ENCODE results near the gene EFCAB8. TPM values are rescaled to one million over a fixed set of nuclear protein-coding genes. Genes with fewer than 3 reads are reported as not detected.
A peak's percentile ranks its signal among the peaks of the same experiment; 100 is the strongest.

EFCAB8 gene
- total and polyA plus RNA-seq, 2 experiments from 2014 or later = 0.53 TPM; not detected in 1

DNA sequence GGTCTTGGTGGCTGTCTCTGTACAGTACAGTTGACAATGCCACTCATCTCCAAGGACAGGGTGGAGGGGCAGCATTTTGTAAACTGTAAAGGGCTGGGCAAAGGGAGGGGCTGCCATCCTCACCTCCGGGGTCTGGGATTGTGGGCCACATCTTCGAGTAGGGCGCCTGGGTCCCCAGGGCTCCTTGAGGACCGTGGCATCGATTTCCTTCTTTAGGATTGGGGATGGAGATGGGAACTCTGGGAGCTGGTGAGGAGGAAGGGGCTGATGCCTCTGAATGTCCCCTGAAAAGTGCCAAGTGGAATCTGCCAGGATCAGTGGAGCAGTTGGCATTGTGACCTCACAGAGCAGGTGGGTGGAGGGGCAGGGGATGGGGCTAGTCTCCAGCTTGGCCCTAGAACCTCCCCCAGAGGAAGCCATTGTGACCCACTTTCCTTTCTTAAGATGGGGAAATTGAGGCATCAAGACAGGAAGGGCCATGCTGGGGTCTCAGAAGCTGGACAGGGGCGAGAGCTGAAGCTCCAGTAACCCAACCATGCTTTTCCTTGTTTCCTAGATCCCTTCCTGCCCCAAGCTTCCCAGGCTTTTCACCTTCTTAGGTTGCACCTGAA lies 145.5 kb downstream of the EFCAB8 start, which contains the start of gene SUN5:
Gene SUN5 (minus strand): TSS at position 293 of the 611 bp plus-strand sequence. CDS start 93 bp downstream, at position 200.
- H3K9me3 ChIP-seq (ENCODE audit: low read depth) = no peaks in the 10 kb centered on the region

DNA sequence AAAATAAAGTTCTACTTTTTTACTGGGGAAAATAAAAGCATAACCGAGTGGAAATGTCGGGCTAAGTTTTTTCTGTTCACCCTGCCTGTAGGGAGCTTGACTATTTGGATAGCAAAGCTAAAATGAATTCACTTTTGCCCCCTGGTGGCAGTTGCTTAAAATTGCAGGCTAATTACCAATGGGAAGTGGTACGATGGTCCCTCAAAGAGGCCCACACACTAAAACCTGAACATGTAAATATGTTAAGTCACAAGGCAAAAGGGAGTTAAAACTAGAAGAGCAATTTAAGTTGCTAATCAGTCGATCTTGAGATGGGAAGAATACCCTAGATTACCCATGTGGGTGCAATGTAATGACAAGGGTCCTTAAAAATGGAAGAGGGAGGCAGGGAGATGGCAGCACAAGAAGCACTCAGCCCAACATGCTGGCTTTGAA lies 146.4 kb downstream of the EFCAB8 start:
- Histone ChIP-seq H3K27me3 (peaks cover 3% of the 10 kb centered on the region), H3K36me3 (replicated peaks; ENCODE audit: insufficient read depth, low read depth) (no peaks in the 10 kb centered on the region), H3K9me2 (replicated peaks; ENCODE audit: insufficient read depth) (no peaks in the 10 kb centered on the region), H3K4me3 (no peak overlapping the region), H3K27ac (no peak overlapping the region), H3K4me1 (ENCODE audit: insufficient read depth) (no peaks in the 10 kb centered on the region), H3K4me2 (no peak overlapping the region), H4K20me1 (ENCODE audit: insufficient read depth, poor library complexity, severe bottlenecking) (no peaks in the 10 kb centered on the region), H3K9me3 (ENCODE audit: low read depth) (no peaks in the 10 kb centered on the region), H2AFZ (no peak overlapping the region), H3K79me2 (no peaks in the 10 kb centered on the region)
- TF ChIP-seq, protein P1, sequence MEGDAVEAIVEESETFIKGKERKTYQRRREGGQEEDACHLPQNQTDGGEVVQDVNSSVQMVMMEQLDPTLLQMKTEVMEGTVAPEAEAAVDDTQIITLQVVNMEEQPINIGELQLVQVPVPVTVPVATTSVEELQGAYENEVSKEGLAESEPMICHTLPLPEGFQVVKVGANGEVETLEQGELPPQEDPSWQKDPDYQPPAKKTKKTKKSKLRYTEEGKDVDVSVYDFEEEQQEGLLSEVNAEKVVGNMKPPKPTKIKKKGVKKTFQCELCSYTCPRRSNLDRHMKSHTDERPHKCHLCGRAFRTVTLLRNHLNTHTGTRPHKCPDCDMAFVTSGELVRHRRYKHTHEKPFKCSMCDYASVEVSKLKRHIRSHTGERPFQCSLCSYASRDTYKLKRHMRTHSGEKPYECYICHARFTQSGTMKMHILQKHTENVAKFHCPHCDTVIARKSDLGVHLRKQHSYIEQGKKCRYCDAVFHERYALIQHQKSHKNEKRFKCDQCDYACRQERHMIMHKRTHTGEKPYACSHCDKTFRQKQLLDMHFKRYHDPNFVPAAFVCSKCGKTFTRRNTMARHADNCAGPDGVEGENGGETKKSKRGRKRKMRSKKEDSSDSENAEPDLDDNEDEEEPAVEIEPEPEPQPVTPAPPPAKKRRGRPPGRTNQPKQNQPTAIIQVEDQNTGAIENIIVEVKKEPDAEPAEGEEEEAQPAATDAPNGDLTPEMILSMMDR (IDR thresholded peaks at IDR 0.05; ENCODE audit: poor library complexity) = peak; percentile 35
- no peak for TF ChIP-seq EZH2 (IDR thresholded peaks at IDR 0.05; ENCODE audit: borderline replicate concordance)
- no peak for DNase-seq (ENCODE audit: low spot score)
- WGBS (ENCODE audit: low lambda C conversion rate, missing lambda C conversion rate) = 52% methylated on average over 4 of the region's 4 CpGs

More for the DNA sequence above, 145.5 kb downstream of the EFCAB8 start, which contains the start of gene SUN5:
- TF ChIP-seq EZH2 (IDR thresholded peaks at IDR 0.05; ENCODE audit: borderline replicate concordance) (no peak), EZH2phosphoT487 (IDR thresholded peaks at IDR 0.05; ENCODE audit: low read depth, severe bottlenecking, unreplicated experiment) (no peak)
- TF ChIP-seq, protein P1 (IDR thresholded peaks at IDR 0.05; ENCODE audit: poor library complexity) = no peak
- H3K27me3 ChIP-seq = peaks cover 3% of the 10 kb centered on the region
- H2AFZ ChIP-seq = no peak within 1 kb of the TSS
- H4K20me1 ChIP-seq (ENCODE audit: insufficient read depth, poor library complexity, severe bottlenecking) = no peaks in the 10 kb centered on the region
- no peaks in the 10 kb centered on the region for H3K9me2 ChIP-seq (replicated peaks; ENCODE audit: insufficient read depth)
- H3K27ac ChIP-seq = no peak within 1 kb of the TSS
- no peak within 1 kb of the TSS for H3K4me3 ChIP-seq
- 85% methylated on average over 6 of the region's 6 CpGs for WGBS (ENCODE audit: low lambda C conversion rate, missing lambda C conversion rate)
- H3K4me2 ChIP-seq = no peak within 1 kb of the TSS
- H3K4me1 ChIP-seq (ENCODE audit: insufficient read depth) = no peaks in the 10 kb centered on the region
- no peak for DNase-seq (ENCODE audit: low spot score)
- H3K36me3 ChIP-seq (replicated peaks; ENCODE audit: insufficient read depth, low read depth) = no peaks in the 10 kb centered on the region
- no peaks in the 10 kb centered on the region for H3K79me2 ChIP-seq

DNA sequence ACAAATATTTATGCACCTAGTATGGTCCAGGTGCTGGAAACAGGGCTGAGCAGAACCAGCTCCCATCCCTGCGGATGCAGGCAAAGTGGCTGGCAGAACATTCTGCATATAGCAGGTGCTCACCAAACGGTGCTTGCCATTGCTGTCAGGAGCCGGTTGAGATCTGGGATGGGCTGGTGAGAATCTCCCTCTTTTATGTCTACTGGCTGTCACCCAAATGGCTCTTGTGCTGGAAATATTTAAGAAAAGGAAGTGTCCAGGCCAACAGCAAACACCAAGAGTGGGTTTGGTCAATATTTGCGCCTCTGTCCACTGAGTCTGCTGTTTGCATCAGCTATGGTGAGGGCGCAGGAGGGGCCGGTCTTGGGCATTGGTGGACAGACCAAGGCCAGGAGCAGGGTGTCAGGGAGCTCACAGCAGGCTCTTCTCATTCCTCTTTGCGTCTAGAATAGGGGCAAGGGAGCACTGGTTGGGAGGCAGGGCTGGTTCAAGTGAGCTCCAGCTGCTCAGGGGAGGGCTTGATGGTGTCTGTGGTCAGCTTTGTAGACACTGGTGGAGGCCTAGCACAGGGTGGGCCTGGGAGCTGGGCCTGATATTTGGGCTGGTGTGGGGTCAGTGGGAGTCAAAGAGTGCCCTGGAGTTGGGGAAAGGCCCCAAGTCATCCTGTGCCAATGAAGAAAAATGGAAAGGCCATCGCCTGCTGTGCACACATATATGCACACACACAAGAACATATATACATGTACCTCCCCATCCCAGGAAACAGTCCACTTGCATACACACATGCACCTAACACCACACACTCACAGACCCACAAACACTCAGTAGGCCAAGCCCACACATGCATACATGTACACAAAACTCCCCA lies 147.4 kb downstream of the EFCAB8 start:
- TF ChIP-seq EZH2phosphoT487 (IDR thresholded peaks at IDR 0.05; ENCODE audit: low read depth, severe bottlenecking, unreplicated experiment) = no peak
- TF ChIP-seq EZH2 (IDR thresholded peaks at IDR 0.05; ENCODE audit: borderline replicate concordance) = no peak
- TF ChIP-seq, protein P1 (IDR thresholded peaks at IDR 0.05; ENCODE audit: poor library complexity) = no peak
- Histone ChIP-seq H3K27ac (no peak overlapping the region), H4K20me1 (ENCODE audit: insufficient read depth, poor library complexity, severe bottlenecking) (no peaks in the 10 kb centered on the region), H2AFZ (no peak overlapping the region), H3K9me2 (replicated peaks; ENCODE audit: insufficient read depth) (no peaks in the 10 kb centered on the region), H3K9me3 (ENCODE audit: low read depth) (no peaks in the 10 kb centered on the region), H3K4me1 (ENCODE audit: insufficient read depth) (no peaks in the 10 kb centered on the region), H3K4me3 (no peak overlapping the region), H3K4me2 (no peak overlapping the region), H3K27me3 (peaks cover 2% of the 10 kb centered on the region), H3K79me2 (no peaks in the 10 kb centered on the region), H3K36me3 (replicated peaks; ENCODE audit: insufficient read depth, low read depth) (no peaks in the 10 kb centered on the region)
- 82% methylated on average over 8 of the region's 8 CpGs for WGBS (ENCODE audit: low lambda C conversion rate, missing lambda C conversion rate)
- no peak for DNase-seq (ENCODE audit: low spot score)
